Muscle layer of colon (tissue), 2 donors: Measurements from ENCODE around the gene SLTM.
"Not testable (repeated sequence)": the region's sequence is repeated elsewhere in the genome, so short reads cannot be mapped to it uniquely, and the experiment has no call there.

Experiments used
- H3K27ac ChIP-seq: one replicate; pipeline ENCODE4 v1.7.0; 2013; ENCODE audit warnings: low read depth, mild to moderate bottlenecking, low read length, moderate library complexity
- H3K27me3 ChIP-seq, 2 donors: one replicate each; pipeline ENCODE4 v1.7.0; 2013; ENCODE audit warnings: low read length in 2 of 2, mild to moderate bottlenecking in 2 of 2; ENCODE audit not compliant: insufficient read depth in 2 of 2, control insufficient read depth in 1 of 2
- H3K36me3 ChIP-seq: one replicate; pipeline ENCODE4 v1.7.0; 2013; ENCODE audit warnings: mild to moderate bottlenecking, low read length; ENCODE audit not compliant: insufficient read depth
- H3K4me1 ChIP-seq: one replicate; pipeline ENCODE4 v1.7.0; 2013; ENCODE audit warnings: mild to moderate bottlenecking, low read length; ENCODE audit not compliant: insufficient read depth
- H3K4me3 ChIP-seq, 2 donors: one replicate each; pipeline ENCODE4 v1.7.0; 2013; ENCODE audit warnings: low read length in 2 of 2, low read depth in 1 of 2, mild to moderate bottlenecking in 1 of 2, moderate library complexity in 1 of 2
- H3K9ac ChIP-seq: one replicate; pipeline ENCODE4 v1.7.0; 2013; ENCODE audit warnings: low read length
- H3K9me3 ChIP-seq: one replicate; pipeline ENCODE4 v1.7.0; 2013; ENCODE audit warnings: mild to moderate bottlenecking, low read length
- donor health status: abdominal sarcoma.
- donor health status: Adenocarcinoma of cecum.

SLTM gene

GRCh38 chr15:58873267-58873666 is 60.2 kb downstream of the SLTM start:
- no peak overlapping the region for H3K4me3 ChIP-seq
- no peak overlapping the region for H3K27ac ChIP-seq
- H3K9ac ChIP-seq = no peak overlapping the region
- no peaks in the 10 kb centered on the region for H3K4me1 ChIP-seq
- H3K27me3 ChIP-seq = no peaks in the 10 kb centered on the region
- H3K9me3 ChIP-seq = no peaks in the 10 kb centered on the region
- H3K36me3 ChIP-seq = peaks cover 3% of the 10 kb centered on the region

- H3K4me3 ChIP-seq = no peak overlapping the region
- no peak overlapping the region for H3K27ac ChIP-seq
- no peaks in the 10 kb centered on the region for H3K27me3 ChIP-seq
- no peaks in the 10 kb centered on the region for H3K4me1 ChIP-seq
- H3K9me3 ChIP-seq = no peaks in the 10 kb centered on the region
- no peak overlapping the region for H3K9ac ChIP-seq
- no peaks in the 10 kb centered on the region for H3K36me3 ChIP-seq
These were observed 63.0 kb downstream of the SLTM start for GRCh38 chr15:58870451-58870850.

GRCh38 chr15:58867926-58868325 is 65.6 kb downstream of the SLTM start:
- Histone ChIP-seq H3K27ac (no peak overlapping the region), H3K27me3 (no peaks in the 10 kb centered on the region), H3K4me3 (no peak overlapping the region), H3K36me3 (no peaks in the 10 kb centered on the region), H3K4me1 (no peaks in the 10 kb centered on the region), H3K9me3 (no peaks in the 10 kb centered on the region), H3K9ac (no peak overlapping the region)

- Histone ChIP-seq H3K27ac (no peak overlapping the region), H3K4me1 (no peaks in the 10 kb centered on the region), H3K9me3 (no peaks in the 10 kb centered on the region), H3K9ac (no peak overlapping the region), H3K27me3 (no peaks in the 10 kb centered on the region), H3K36me3 (no peaks in the 10 kb centered on the region), H3K4me3 (peak overlapping the region; percentile 20 to 41)
These were observed 68.0 kb downstream of the SLTM start for GRCh38 chr15:58865425-58865880.

- Histone ChIP-seq H3K9ac (no peak overlapping the region), H3K4me3 (peak overlapping the region in 1 of 2 donors; percentile 41)
These were observed 68.7 kb downstream of the SLTM start for GRCh38 chr15:58864602-58865424.

GRCh38 chr15:58862326-58862725 is 71.2 kb downstream of the SLTM start:
- no peaks in the 10 kb centered on the region for H3K9me3 ChIP-seq
- no peak overlapping the region for H3K27ac ChIP-seq
- no peaks in the 10 kb centered on the region for H3K27me3 ChIP-seq
- H3K4me1 ChIP-seq = no peaks in the 10 kb centered on the region
- H3K9ac ChIP-seq = no peak overlapping the region
- H3K4me3 ChIP-seq = no peak overlapping the region
- no peaks in the 10 kb centered on the region for H3K36me3 ChIP-seq

More at GRCh38 chr15:58864602-58865424, 68.7 kb downstream of the SLTM start:
- no peaks in the 10 kb centered on the region for H3K4me1 ChIP-seq
- no peak overlapping the region for H3K27ac ChIP-seq
- no peaks in the 10 kb centered on the region for H3K36me3 ChIP-seq
- H3K27me3 ChIP-seq = no peaks in the 10 kb centered on the region
- H3K9me3 ChIP-seq = no peaks in the 10 kb centered on the region

- H3K36me3 ChIP-seq, H3K27ac ChIP-seq, H3K9ac ChIP-seq, H3K4me3 ChIP-seq, H3K27me3 ChIP-seq, H3K4me1 ChIP-seq, H3K9me3 ChIP-seq: not testable (repeated sequence)
These were observed 76.9 kb downstream of the SLTM start for GRCh38 chr15:58856621-58857020.

- Histone ChIP-seq H3K36me3 (peaks cover 6% of the 10 kb centered on the region), H3K4me3 (no peak overlapping the region), H3K9ac (no peak overlapping the region), H3K27me3 (no peaks in the 10 kb centered on the region), H3K27ac (no peak overlapping the region), H3K9me3 (no peaks in the 10 kb centered on the region), H3K4me1 (no peaks in the 10 kb centered on the region)
These were observed 77.4 kb downstream of the SLTM start for GRCh38 chr15:58856086-58856485.

GRCh38 chr15:58854593-58854992 is 78.9 kb downstream of the SLTM start:
- no peaks in the 10 kb centered on the region for H3K9me3 ChIP-seq
- H3K27me3 ChIP-seq = no peaks in the 10 kb centered on the region
- peaks cover 6% of the 10 kb centered on the region for H3K36me3 ChIP-seq
- H3K4me3 ChIP-seq = no peak overlapping the region
- H3K27ac ChIP-seq = no peak overlapping the region
- no peak overlapping the region for H3K9ac ChIP-seq
- no peaks in the 10 kb centered on the region for H3K4me1 ChIP-seq

- H3K36me3 ChIP-seq = peaks cover 15% of the 10 kb centered on the region
- H3K9ac ChIP-seq = no peak overlapping the region
- no peaks in the 10 kb centered on the region for H3K9me3 ChIP-seq
- no peak overlapping the region for H3K27ac ChIP-seq
- no peak overlapping the region for H3K4me3 ChIP-seq
- H3K27me3 ChIP-seq = no peaks in the 10 kb centered on the region
- no peaks in the 10 kb centered on the region for H3K4me1 ChIP-seq
These were observed 81.1 kb downstream of the SLTM start for GRCh38 chr15:58852347-58852746.

GRCh38 chr15:58851205-58851604 is 82.3 kb downstream of the SLTM start:
- H3K9me3 ChIP-seq, H3K4me1 ChIP-seq, H3K4me3 ChIP-seq, H3K27me3 ChIP-seq, H3K9ac ChIP-seq, H3K27ac ChIP-seq: not testable (repeated sequence)
- H3K36me3 ChIP-seq = peaks cover 15% of the 10 kb centered on the region
